Mesenchymal stem cell (in vitro differentiated cells and primary cell): ENCODE results near the gene UPP1.

Source experiments
- DNase-seq: peaks from one replicate; pipeline ENCODE4 v3.0.0-alpha.2; 2013
- H2AFZ ChIP-seq: one replicate; pipeline ENCODE4 v1.6.1; 2013; ENCODE audit warnings: low read depth, mild to moderate bottlenecking, control low read depth, inconsistent platforms, low read length, moderate library complexity
- H2AK5ac ChIP-seq: 2 replicates; pipeline ENCODE4 v1.6.1; 2013; ENCODE audit warnings: low read length, moderate library complexity, mild to moderate bottlenecking, inconsistent platforms; ENCODE audit not compliant: severe bottlenecking
- H2BK120ac ChIP-seq: one replicate; pipeline ENCODE4 v1.6.1; 2013; ENCODE audit warnings: low read depth, mild to moderate bottlenecking, inconsistent platforms, low read length, moderate library complexity
- H2BK12ac ChIP-seq, 2 experiments: one replicate each; pipeline ENCODE4 v1.6.1; 2013; ENCODE audit warnings: inconsistent platforms in 2 of 2, low read length in 2 of 2, mild to moderate bottlenecking in 2 of 2, moderate library complexity in 2 of 2, control low read depth in 1 of 2
- H2BK15ac ChIP-seq: one replicate; pipeline ENCODE4 v1.6.1; 2013; ENCODE audit warnings: mild to moderate bottlenecking, low read depth, inconsistent platforms; ENCODE audit not compliant: poor library complexity, severe bottlenecking
- H2BK5ac ChIP-seq: 2 replicates; pipeline ENCODE4 v1.6.1; 2013; ENCODE audit warnings: low read depth, mild to moderate bottlenecking, low read length, control low read depth, inconsistent platforms; ENCODE audit not compliant: poor library complexity, severe bottlenecking
- H3K14ac ChIP-seq, 2 experiments: one replicate each; pipeline ENCODE4 v1.6.1; 2013; ENCODE audit warnings: inconsistent platforms in 2 of 2, low read length in 2 of 2, control low read depth in 1 of 2, mild to moderate bottlenecking in 1 of 2, moderate library complexity in 1 of 2
- H3K18ac ChIP-seq, 2 experiments: one replicate each; pipeline ENCODE4 v1.6.1; 2013; ENCODE audit warnings: inconsistent platforms in 2 of 2, low read length in 2 of 2, control low read depth in 1 of 2, low read depth in 1 of 2, mild to moderate bottlenecking in 1 of 2
- H3K23ac ChIP-seq, 2 experiments: one replicate each; pipeline ENCODE4 v1.6.1; 2013; ENCODE audit warnings: inconsistent platforms in 2 of 2, low read length in 2 of 2, mild to moderate bottlenecking in 2 of 2, moderate library complexity in 2 of 2, control low read depth in 1 of 2
- H3K27ac ChIP-seq: 2 replicates; pipeline ENCODE4 v1.5.1; 2013; ENCODE audit warnings: mild to moderate bottlenecking, moderate library complexity, low read length, control low read depth, inconsistent platforms; ENCODE audit not compliant: poor library complexity, severe bottlenecking
- H3K27me3 ChIP-seq, 2 experiments: 2 replicates each; pipeline versions ENCODE4 v1.6.1 to v1.7.0; 2013; ENCODE audit warnings: low read length in 2 of 2, mild to moderate bottlenecking in 2 of 2, moderate library complexity in 2 of 2, control low read depth in 1 of 2, inconsistent platforms in 1 of 2; ENCODE audit not compliant: control insufficient read depth in 1 of 2, insufficient read depth in 1 of 2
- H3K36me3 ChIP-seq, 2 experiments: 2 replicates each; pipeline versions ENCODE4 v1.6.1 to v1.7.0; 2013; ENCODE audit warnings: low read length in 2 of 2, control low read depth in 1 of 2, inconsistent platforms in 1 of 2, low read depth in 1 of 2, mild to moderate bottlenecking in 1 of 2; ENCODE audit not compliant: insufficient read depth in 2 of 2, control insufficient read depth in 1 of 2
- H3K4ac ChIP-seq, 2 experiments: one replicate each; pipeline ENCODE4 v1.6.1; 2013; ENCODE audit warnings: inconsistent platforms in 2 of 2, low read length in 2 of 2, mild to moderate bottlenecking in 2 of 2, moderate library complexity in 2 of 2, control low read depth in 1 of 2, low read depth in 1 of 2
- H3K4me1 ChIP-seq: 2 replicates; pipeline ENCODE4 v1.6.1; 2013; ENCODE audit warnings: low read depth, low read length, control low read depth; ENCODE audit not compliant: control insufficient read depth, insufficient read depth
- H3K4me2 ChIP-seq: 2 replicates; pipeline ENCODE4 v1.6.1; 2013; ENCODE audit warnings: low read length, mild to moderate bottlenecking, inconsistent platforms; ENCODE audit not compliant: poor library complexity, severe bottlenecking
- H3K4me3 ChIP-seq, 2 experiments: 2 replicates each; pipeline versions ENCODE4 v1.5.1 to v1.7.0; 2013; ENCODE audit warnings: low read length in 2 of 2, mild to moderate bottlenecking in 2 of 2, control low read depth in 1 of 2, low read depth in 1 of 2; ENCODE audit not compliant: insufficient read depth in 1 of 2
- H3K79me1 ChIP-seq: replicated peaks from 2 replicates; pipeline ENCODE4 v1.6.1; 2013; ENCODE audit warnings: mild to moderate bottlenecking, control low read depth, low read length, inconsistent platforms; ENCODE audit not compliant: poor library complexity, severe bottlenecking
- H3K9ac ChIP-seq: 2 replicates; pipeline ENCODE4 v1.7.0; 2013; ENCODE audit warnings: mild to moderate bottlenecking, low read length, moderate library complexity
- H3K9me3 ChIP-seq: 2 replicates; pipeline ENCODE4 v1.7.0; 2013; ENCODE audit warnings: mild to moderate bottlenecking, low read length; ENCODE audit not compliant: control insufficient read depth
- H4K8ac ChIP-seq: one replicate; pipeline ENCODE4 v1.6.1; 2013; ENCODE audit warnings: inconsistent platforms, mild to moderate bottlenecking, low read length, moderate library complexity
- H4K91ac ChIP-seq: one replicate; pipeline ENCODE4 v1.6.1; 2013; ENCODE audit warnings: mild to moderate bottlenecking, low read length, inconsistent platforms
- WGBS: methylation state at CpG from one replicate; pipeline ENCODE4 v1.1.7; 2013; ENCODE audit warnings: mixed read lengths; 5-methylcytosine and 5-hydroxymethylcytosine counted together

The UPP1 gene

DNA sequence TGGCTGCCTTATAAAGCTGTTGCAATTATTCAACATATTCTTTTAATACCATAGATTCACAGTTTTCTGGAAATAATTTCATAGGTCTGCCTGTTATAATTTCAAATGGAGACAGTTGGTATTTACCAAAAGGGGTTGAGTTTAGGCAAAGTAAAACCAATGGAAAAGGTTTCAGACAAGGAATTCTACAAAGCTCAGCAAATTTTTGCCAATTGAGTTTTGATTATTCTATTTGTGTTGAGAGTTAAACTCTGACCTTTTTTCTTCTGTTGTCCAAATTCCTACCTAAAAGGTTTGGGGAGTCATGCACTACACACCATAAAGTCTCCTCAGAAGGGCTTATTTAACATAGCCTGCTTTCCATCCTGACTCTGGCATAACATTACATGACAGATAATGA is 43.7 kb downstream of the UPP1 start:
- H3K9me3 ChIP-seq: no peaks in the 10 kb centered on the region
- H2BK15ac ChIP-seq: no peak overlapping the region
- no peak overlapping the region for H2AFZ ChIP-seq
- H3K79me1 ChIP-seq: no peaks in the 10 kb centered on the region
- no peak overlapping the region for H3K18ac ChIP-seq
- no peak overlapping the region for H2AK5ac ChIP-seq
- no peak overlapping the region for H3K4me2 ChIP-seq
- no peaks in the 10 kb centered on the region for H3K4me1 ChIP-seq
- no peak overlapping the region for H3K9ac ChIP-seq
- no peak overlapping the region for H2BK12ac ChIP-seq
- H3K36me3 ChIP-seq: no peaks in the 10 kb centered on the region
- H4K8ac ChIP-seq: no peak overlapping the region
- H3K14ac ChIP-seq: no peak overlapping the region
- no peak overlapping the region for H4K91ac ChIP-seq
- no peaks in the 10 kb centered on the region for H3K27me3 ChIP-seq
- no peak for DNase-seq
- H3K27ac ChIP-seq: no peak overlapping the region
- H2BK120ac ChIP-seq: no peak overlapping the region
- no peak overlapping the region for H3K4ac ChIP-seq
- no peak overlapping the region for H3K23ac ChIP-seq
- no peak overlapping the region for H2BK5ac ChIP-seq
- H3K4me3 ChIP-seq: no peak overlapping the region

DNA sequence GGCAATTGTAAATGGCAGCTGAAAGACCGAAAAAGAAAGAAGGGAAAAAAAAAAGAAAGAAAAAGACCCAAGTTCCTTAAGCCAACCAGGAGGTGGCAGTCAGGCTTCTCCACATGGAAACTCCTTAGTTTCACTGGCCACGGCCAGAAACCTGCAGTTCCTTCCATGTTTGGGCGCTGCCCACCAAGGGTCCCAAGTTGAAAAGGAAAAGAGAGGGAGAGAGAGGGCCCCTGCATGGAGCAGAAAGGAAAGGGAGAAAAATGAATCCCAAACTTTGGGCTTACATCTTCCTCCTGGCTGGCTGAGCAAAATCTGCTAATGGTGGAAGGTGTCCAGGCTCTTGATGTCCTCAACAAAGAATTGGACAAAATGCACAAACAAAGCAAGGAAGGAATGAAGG is 50.4 kb downstream of the UPP1 start:
- Histone ChIP-seq H2BK12ac (no peak overlapping the region), H2AK5ac (no peak overlapping the region), H3K36me3 (no peaks in the 10 kb centered on the region), H3K9ac (no peak overlapping the region), H2AFZ (no peak overlapping the region), H3K18ac (no peak overlapping the region), H3K79me1 (no peaks in the 10 kb centered on the region), H3K4ac (no peak overlapping the region), H3K14ac (no peak overlapping the region), H3K23ac (no peak overlapping the region), H3K4me1 (peaks cover 4% of the 10 kb centered on the region), H3K27me3 (no peaks in the 10 kb centered on the region), H3K4me2 (no peak overlapping the region), H4K8ac (no peak overlapping the region), H4K91ac (no peak overlapping the region), H2BK120ac (no peak overlapping the region), H3K27ac (no peak overlapping the region), H2BK5ac (no peak overlapping the region), H3K9me3 (no peaks in the 10 kb centered on the region), H3K4me3 (no peak overlapping the region), H2BK15ac (no peak overlapping the region)
- peak; percentile 11 for DNase-seq
- WGBS: 74% methylated on average over 3 of the region's 3 CpGs

DNA sequence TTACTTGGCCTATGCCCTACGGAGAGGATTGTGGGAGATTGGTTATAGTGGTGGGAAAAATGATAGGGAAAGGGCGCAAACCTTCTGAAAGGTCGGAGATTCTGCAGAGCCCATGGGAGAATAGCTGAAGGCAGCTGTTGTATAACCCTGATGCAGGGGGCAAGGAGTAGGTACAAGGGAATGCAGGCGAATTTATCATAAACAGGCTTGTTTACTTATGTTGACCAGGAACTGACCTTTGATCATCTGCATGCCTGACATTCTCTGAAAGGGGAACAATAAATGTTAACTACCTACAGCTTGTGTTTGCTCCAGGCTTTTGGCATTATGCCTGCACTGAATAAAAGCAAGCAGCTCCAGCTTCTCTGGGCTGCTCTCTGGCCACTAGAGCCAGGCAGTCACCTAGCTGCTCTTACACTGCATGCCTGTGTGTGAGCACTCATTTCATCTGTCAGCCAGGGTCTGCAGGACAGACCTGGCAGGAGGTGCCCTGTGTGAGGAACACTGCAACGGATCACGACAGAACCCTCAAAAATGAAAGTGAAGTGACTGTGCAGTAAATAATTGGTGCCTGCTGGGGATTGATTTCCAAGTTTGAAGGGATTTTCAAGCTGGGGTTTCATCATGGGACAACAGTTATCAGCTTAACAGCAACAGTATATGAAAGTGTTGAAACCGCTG is 51.1 kb downstream of the UPP1 start:
- Histone ChIP-seq H3K27ac (no peak overlapping the region), H2AK5ac (no peak overlapping the region), H3K14ac (no peak overlapping the region), H2BK12ac (no peak overlapping the region), H4K91ac (no peak overlapping the region), H3K36me3 (no peaks in the 10 kb centered on the region), H3K9me3 (no peaks in the 10 kb centered on the region), H3K4me1 (peaks cover 4% of the 10 kb centered on the region), H3K4ac (no peak overlapping the region), H3K4me3 (peak overlapping the region in 1 of 2 experiments; percentile 56), H3K9ac (peak overlapping the region; percentile 11), H2AFZ (no peak overlapping the region), H3K27me3 (no peaks in the 10 kb centered on the region), H2BK5ac (no peak overlapping the region), H3K4me2 (no peak overlapping the region), H3K79me1 (no peaks in the 10 kb centered on the region), H2BK120ac (no peak overlapping the region), H3K18ac (no peak overlapping the region), H4K8ac (no peak overlapping the region), H2BK15ac (no peak overlapping the region), H3K23ac (no peak overlapping the region)
- 63% methylated on average over 7 of the region's 7 CpGs for WGBS
- peak; percentile 28 for DNase-seq

DNA sequence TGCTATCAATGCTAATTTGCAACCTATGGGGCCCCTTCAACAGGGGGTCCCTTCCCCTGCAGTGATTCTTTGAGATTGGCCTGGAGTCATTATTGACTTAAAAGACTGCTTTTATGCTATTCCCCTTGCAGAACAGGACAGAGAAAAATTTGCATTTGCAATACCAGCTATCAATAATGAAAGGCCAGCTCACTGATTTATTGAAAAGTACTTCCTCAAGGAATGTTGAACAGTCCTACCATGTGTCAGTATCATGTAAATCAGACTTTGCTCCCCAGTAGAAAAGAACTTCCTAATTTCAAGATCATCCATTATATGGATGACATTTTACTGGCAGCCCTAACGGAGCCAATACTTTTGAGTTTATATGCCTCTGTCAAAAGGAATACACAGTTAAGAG is 52.5 kb downstream of the UPP1 start:
- H3K18ac ChIP-seq: no peak overlapping the region
- H3K23ac ChIP-seq: no peak overlapping the region
- no peak overlapping the region for H2BK12ac ChIP-seq
- H2AFZ ChIP-seq: no peak overlapping the region
- no peak overlapping the region for H2BK120ac ChIP-seq
- no peak overlapping the region for H3K4me3 ChIP-seq
- H3K4me2 ChIP-seq: no peak overlapping the region
- H3K27me3 ChIP-seq: no peaks in the 10 kb centered on the region
- no peak for DNase-seq
- no peak overlapping the region for H3K27ac ChIP-seq
- no peaks in the 10 kb centered on the region for H3K79me1 ChIP-seq
- H3K4ac ChIP-seq: no peak overlapping the region
- H4K8ac ChIP-seq: no peak overlapping the region
- H3K4me1 ChIP-seq: peaks cover 4% of the 10 kb centered on the region
- H3K9ac ChIP-seq: no peak overlapping the region
- no peaks in the 10 kb centered on the region for H3K36me3 ChIP-seq
- H2BK15ac ChIP-seq: no peak overlapping the region
- no peak overlapping the region for H2AK5ac ChIP-seq
- H4K91ac ChIP-seq: no peak overlapping the region
- H3K9me3 ChIP-seq: no peaks in the 10 kb centered on the region
- WGBS: 75% methylated on average over 1 of the region's 1 CpG
- no peak overlapping the region for H2BK5ac ChIP-seq
- no peak overlapping the region for H3K14ac ChIP-seq
